Placental pericyte (primary cell): ENCODE measurements around the gene AMIGO1. TPM values are rescaled to one million over a fixed set of nuclear protein-coding genes. Genes with fewer than 3 reads are reported as not detected.

Experiments
- total RNA-seq: library from RNA; depleted of rRNA; stranded (reverse); fragments of >200 nt; gene quantifications from 2 replicates; pipeline ENCODE4 v1.2.3, GENCODE V29; 2012

Gene AMIGO1
- total RNA-seq, result 0.43 and 1.1 TPM in 2 replicates

GRCh38 chr1:109509176-109510134, at the start of gene AMIGO1:
Gene AMIGO1, minus strand, starts transcription at chr1:109509727. Its CDS starts 815 bp downstream, at chr1:109508912.

GRCh38 chr1:109548321-109549267, 39.1 kb upstream of the AMIGO1 start, which contains the start of gene GNAI3:
Gene GNAI3, plus strand, starts transcription at chr1:109548615. Its CDS starts 106 bp downstream, at chr1:109548721.

GRCh38 chr1:109539676-109540075, 30.1 kb upstream of the AMIGO1 start, which contains the start of gene GPR61:
Gene GPR61, plus strand, starts transcription at chr1:109539872. Its CDS starts 3,151 bp downstream, at chr1:109543023.

GRCh38 chr1:109493805-109494539, 15.6 kb downstream of the AMIGO1 start, which contains the start of gene CYB561D1:
Gene CYB561D1, plus strand, starts transcription at chr1:109494094. Its CDS starts 46 bp downstream, at chr1:109494140.

GRCh38 chr1:109483672-109484518, 25.6 kb downstream of the AMIGO1 start, which contains the start of gene ATXN7L2:
Gene ATXN7L2, plus strand, starts transcription at chr1:109483905. Its CDS starts 49 bp downstream, at chr1:109483954.

GRCh38 chr1:109466452-109467300, 42.9 kb downstream of the AMIGO1 start, which contains the start of gene SYPL2:
Gene SYPL2, plus strand, starts transcription at chr1:109466546. Its CDS starts 298 bp downstream, at chr1:109466844.

Other genes with a start within 250 kb of the AMIGO1 start
- gene PSRC1, start 226.6 kb downstream of the AMIGO1 start, total RNA-seq, result 2.4 and 31.5 TPM in 2 replicates
- gene MYBPHL, start 202.7 kb downstream of the AMIGO1 start, total RNA-seq, result not detected in 2 replicates
- 18.2 and 21.5 TPM in 2 replicates for gene SORT1, start 111.8 kb downstream of the AMIGO1 start, total RNA-seq
- gene PSMA5, start 83.3 kb downstream of the AMIGO1 start, total RNA-seq, result 57.4 and 70.7 TPM in 2 replicates
- gene SYPL2, start 43.2 kb downstream of the AMIGO1 start, total RNA-seq, result 0.44 and 1.6 TPM in 2 replicates
- 2.0 and 4.0 TPM in 2 replicates for gene ATXN7L2, start 25.8 kb downstream of the AMIGO1 start, total RNA-seq
- gene CYB561D1, start 15.6 kb downstream of the AMIGO1 start, total RNA-seq, result 4.8 and 6.7 TPM in 2 replicates
- 0.57 TPM in 1 of 2 replicates, not detected in the other for gene GPR61, start 30.1 kb upstream of the AMIGO1 start, total RNA-seq
- gene GNAI3, start 38.9 kb upstream of the AMIGO1 start, total RNA-seq, result 11.6 and 19.9 TPM in 2 replicates
- 0.44 TPM in 1 of 2 replicates, not detected in the other for gene GNAT2, start 109.9 kb upstream of the AMIGO1 start, total RNA-seq
- 92.6 and 124 TPM in 2 replicates for gene AMPD2, start 110.1 kb upstream of the AMIGO1 start, total RNA-seq
- gene GSTM4, start 146.4 kb upstream of the AMIGO1 start, total RNA-seq, result 13.6 and 14.4 TPM in 2 replicates
- 7.6 and 16.0 TPM in 2 replicates for gene GSTM2, start 158.3 kb upstream of the AMIGO1 start, total RNA-seq
- gene GSTM1, start 178.1 kb upstream of the AMIGO1 start, total RNA-seq, result not detected in 2 replicates
- 0.22 and 0.43 TPM in 2 replicates for gene GSTM5, start 202.5 kb upstream of the AMIGO1 start, total RNA-seq
- 21.8 and 126 TPM in 2 replicates for gene GSTM3, start 231.3 kb upstream of the AMIGO1 start, total RNA-seq